SK-N-SH (cell line): ENCODE results near the gene PLGRKT. TPM values are rescaled to one million over a fixed set of nuclear protein-coding genes. Genes with fewer than 3 reads are reported as not detected.

Experiments
- CTCF ChIA-PET: fragments of 300-600, 350-600 bp; formaldehyde crosslinking; extraction: SDS; loops from one replicate; lab custom pipeline; 2021; lab: Yijun Ruan, JAX
- POLR2A ChIA-PET: fragments of 350-600 bp; sonication (Branson Sonifier 250); formaldehyde crosslinking; extraction: SDS; loops from one replicate; lab custom pipeline; 2020; ENCODE audit warnings: antibody characterized with exemption, inconsistent platforms; lab: Yijun Ruan, JAX
- DNase-seq: peaks from one replicate; pipeline ENCODE4 v3.0.0; 2012
- H2AFZ ChIP-seq: fragments of 200-600 bp; sonication (generic); 2 replicates; pipeline ENCODE4 v1.8.1; 2016; ENCODE audit warnings: antibody characterized with exemption, mild to moderate bottlenecking, low read depth
- H3F3A ChIP-seq: fragments of 200-600 bp; sonication (generic); replicated peaks from 2 replicates; pipeline ENCODE3; 2016; ENCODE audit warnings: antibody characterized with exemption, mild to moderate bottlenecking; ENCODE audit not compliant: insufficient read depth
- H3K27ac ChIP-seq, 2 experiments: fragments of 200-500 bp in 1 of 2; fragments of 200-600 bp in 1 of 2; sonication (Bioruptor generic) in 1 of 2; sonication (generic), shearing (Covaris generic) in 1 of 2; 2 replicates each; pipeline versions ENCODE4 v1.5.1 to v1.6.1; 2014 to 2016; ENCODE audit warnings: low read depth in 2 of 2, inconsistent platforms in 1 of 2, low read length in 1 of 2, mild to moderate bottlenecking in 1 of 2, mixed read lengths in 1 of 2
- H3K27me3 ChIP-seq: fragments of 200-600 bp; sonication (generic), shearing (Covaris generic); 2 replicates; pipeline ENCODE4 v1.6.1; 2016; ENCODE audit warnings: mixed run types; ENCODE audit not compliant: insufficient read depth
- H3K36me3 ChIP-seq, 2 experiments: fragments of 200-500 bp in 1 of 2; fragments of 200-600 bp in 1 of 2; sonication (Bioruptor generic) in 1 of 2; sonication (generic) in 1 of 2; replicated peaks in 1 of 2; 2 replicates each; pipeline versions ENCODE3 to v1.5.1; 2014 to 2016; ENCODE audit warnings: low read length in 1 of 2, mild to moderate bottlenecking in 1 of 2; ENCODE audit not compliant: insufficient read depth in 2 of 2, control insufficient read depth in 1 of 2
- H3K4me1 ChIP-seq, 2 experiments: fragments of 200-500 bp in 1 of 2; fragments of 200-600 bp in 1 of 2; sonication (Bioruptor generic) in 1 of 2; sonication (generic), shearing (Covaris generic) in 1 of 2; 2 replicates each; pipeline versions ENCODE4 v1.5.1 to v1.6.1; 2014 to 2016; ENCODE audit warnings: low read depth in 1 of 2, low read length in 1 of 2, mixed run types in 1 of 2; ENCODE audit not compliant: insufficient read depth in 2 of 2, control insufficient read depth in 1 of 2
- H3K4me2 ChIP-seq: fragments of 200-600 bp; sonication (generic), shearing (Covaris generic); 2 replicates; pipeline ENCODE4 v1.6.1; 2017; ENCODE audit warnings: mixed run types
- H3K4me3 ChIP-seq, 2 experiments: fragments of 200-500 bp in 1 of 2; fragments of 200-600 bp in 1 of 2; sonication (Bioruptor generic) in 1 of 2; sonication (generic), shearing (Covaris generic) in 1 of 2; 2 replicates each; pipeline versions ENCODE4 v1.5.1 to v1.8.1; 2014 to 2016; ENCODE audit warnings: low read depth in 2 of 2, inconsistent platforms in 1 of 2, low read length in 1 of 2, mild to moderate bottlenecking in 1 of 2, mixed read lengths in 1 of 2, moderate library complexity in 1 of 2
- H3K79me2 ChIP-seq: fragments of 200-600 bp; sonication (generic); 2 replicates; pipeline ENCODE4 v1.8.1; 2017; ENCODE audit warnings: mild to moderate bottlenecking; ENCODE audit not compliant: insufficient read depth
- H3K9ac ChIP-seq: fragments of 200-600 bp; sonication (generic); 2 replicates; pipeline ENCODE4 v1.6.1; 2017; ENCODE audit warnings: mixed run types
- H3K9me2 ChIP-seq: fragments of 200-600 bp; sonication (generic); 2 replicates; pipeline ENCODE4 v1.6.1; 2017; ENCODE audit warnings: mixed run types
- H3K9me3 ChIP-seq: fragments of 200-600 bp; sonication (generic); 2 replicates; pipeline ENCODE4 v1.6.1; 2017; ENCODE audit warnings: mixed run types, mild to moderate bottlenecking, moderate library complexity
- H4K20me1 ChIP-seq: fragments of 200-600 bp; sonication (generic); 2 replicates; pipeline ENCODE4 v1.6.1; 2017; ENCODE audit warnings: mild to moderate bottlenecking, mixed run types; ENCODE audit not compliant: insufficient read depth
- EZH2phosphoT487 ChIP-seq: fragments of 200-600 bp; sonication (generic); IDR thresholded peaks from 2 replicates; pipeline ENCODE4 v1.6.1; 2017; ENCODE audit warnings: low read depth, mixed run types, mild to moderate bottlenecking, antibody characterized with exemption, moderate library complexity, borderline replicate concordance
- FOXJ3 ChIP-seq: sonication (generic); formaldehyde crosslinking; IDR thresholded peaks from 2 replicates; pipeline ENCODE4 v1.5.1; 2020; ENCODE audit warnings: mild to moderate bottlenecking, missing genetic modification reagents
- FOXM1 ChIP-seq: IDR thresholded peaks from 2 replicates; pipeline ENCODE4 v1.4.0; 2012; ENCODE audit warnings: low read depth, mild to moderate bottlenecking
- GABPA ChIP-seq: IDR thresholded peaks from 2 replicates; pipeline ENCODE4 v1.4.0; 2012; ENCODE audit warnings: low read depth, mild to moderate bottlenecking
- IRF3 ChIP-seq: fragments of 150-350 bp; IDR thresholded peaks from 2 replicates; pipeline ENCODE4 v1.6.1; 2016; ENCODE audit warnings: mild to moderate bottlenecking, low read depth, low read length
- MAX ChIP-seq: IDR thresholded peaks from 2 replicates; pipeline ENCODE4 v1.4.0; 2012; ENCODE audit warnings: low read depth
- MEF2A ChIP-seq: IDR thresholded peaks from 2 replicates; pipeline ENCODE4 v1.4.0; 2012; ENCODE audit warnings: low read depth, borderline replicate concordance
- MXI1 ChIP-seq: IDR thresholded peaks from 2 replicates; pipeline ENCODE4 v1.6.1; 2012; ENCODE audit warnings: mild to moderate bottlenecking, low read depth, low read length, improper control_type of control experiment
- NFIC ChIP-seq: IDR thresholded peaks from 2 replicates; pipeline ENCODE4 v1.4.0; 2012; ENCODE audit warnings: borderline replicate concordance
- PBX3 ChIP-seq: IDR thresholded peaks from 2 replicates; pipeline ENCODE4; 2012
- RAD21 ChIP-seq: IDR thresholded peaks from 2 replicates; pipeline ENCODE4 v1.6.1; 2012; ENCODE audit warnings: mild to moderate bottlenecking, low read length
- RXRA ChIP-seq: IDR thresholded peaks from 2 replicates; pipeline ENCODE4 v1.4.0; 2012; ENCODE audit warnings: low read depth, mild to moderate bottlenecking, borderline replicate concordance
- SIN3A ChIP-seq: IDR thresholded peaks from 2 replicates; pipeline ENCODE4 v1.6.1; 2012; ENCODE audit warnings: low read depth, mild to moderate bottlenecking, low read length, moderate library complexity, borderline replicate concordance
- SMC3 ChIP-seq: IDR thresholded peaks from 2 replicates; pipeline ENCODE4 v1.6.1; 2012; ENCODE audit warnings: low read depth, low read length, improper control_type of control experiment
- TAF1 ChIP-seq: IDR thresholded peaks from 2 replicates; pipeline ENCODE4 v1.6.1; 2012; ENCODE audit warnings: low read depth, mild to moderate bottlenecking, low read length, moderate library complexity, borderline replicate concordance
- USF1 ChIP-seq: IDR thresholded peaks from 2 replicates; pipeline ENCODE4 v1.4.0; 2012; ENCODE audit warnings: low read depth, borderline replicate concordance
- WGBS: methylation state at CpG from one replicate; pipeline ENCODE4 v1.1.6; 2017; ENCODE audit warnings: low lambda C conversion rate; 5-methylcytosine and 5-hydroxymethylcytosine counted together
- polyA plus RNA-seq, 3 experiments: library from polyadenylated mRNA; depleted of rRNA; stranded (reverse); fragments of >200 nt; gene quantifications; 2 replicates each; pipeline ENCODE4 v1.2.3, GENCODE V29; 2012

Gene PLGRKT
- polyA plus RNA-seq, 1 of the 3 experiments (the other 2 are of a cell fraction) = 11.4 TPM

- Histone ChIP-seq H3K4me3 (no peak overlapping the region), H2AFZ (no peak overlapping the region), H3F3A (peaks cover 44% of the 10 kb centered on the region), H3K4me1 (no peaks in the 10 kb centered on the region; a peak in 2 of 4 replicates), H3K9me3 (no peaks in the 10 kb centered on the region), H3K9ac (no peak overlapping the region)
- 74% methylated on average over 5 of the region's 5 CpGs for WGBS
- TF ChIP-seq NFIC (no peak), PBX3 (no peak), USF1 (no peak), TAF1 (no peak), MEF2A (no peak), FOXJ3 (CRISPR knock-in tag) (no peak), EZH2phosphoT487 (no peak), RXRA (no peak), SMC3 (no peak), IRF3 (no peak), SIN3A (no peak), FOXM1 (no peak), GABPA (no peak), RAD21 (no peak), MAX (no peak)
- TF ChIP-seq, all 33 proteins: peak for 0
- no peaks in the 10 kb centered on the region; the same call in 1 of the 2 replicates for H3K79me2 ChIP-seq
- POLR2A ChIA-PET = no interaction called here
- H3K36me3 ChIP-seq = peaks cover 23 to 51% of the 10 kb centered on the region in 2 experiments
- no peaks in the 10 kb centered on the region for H3K27me3 ChIP-seq
- no peaks in the 10 kb centered on the region for H4K20me1 ChIP-seq
- H3K27ac ChIP-seq = 0 out of 4 replicates have a peak overlapping the region, but pooled peaks of 1 of the 2 experiments have one; percentile 16
- no peak overlapping the region for H3K4me2 ChIP-seq
- no peak for DNase-seq
- CTCF ChIA-PET = interaction anchor here (1.1 to 1.7 kb wide), 4 partner anchors 9 to 121 kb away, joined by 3 to 5 read pairs (median 4); partner anchors contain the start of gene CD274
- no peaks in the 10 kb centered on the region for H3K9me2 ChIP-seq
These were observed 31.1 kb upstream of the PLGRKT start for GRCh38 chr9:5468850-5469249.

GRCh38 chr9:5466766-5467165, 29.0 kb upstream of the PLGRKT start:
- Histone ChIP-seq H3K4me2 (no peak overlapping the region), H3K36me3 (peaks cover 36 to 71% of the 10 kb centered on the region in 2 experiments), H4K20me1 (no peaks in the 10 kb centered on the region), H3K9me2 (no peaks in the 10 kb centered on the region), H3K9me3 (no peaks in the 10 kb centered on the region), H2AFZ (no peak overlapping the region), H3F3A (peaks cover 44% of the 10 kb centered on the region), H3K27ac (no peak overlapping the region), H3K4me1 (no peaks in the 10 kb centered on the region; a peak in 2 of 4 replicates)
- no peak for DNase-seq
- CTCF ChIA-PET = interaction anchor here (0.5 to 1.3 kb wide), 3 partner anchors 16 to 134 kb away, joined by 3 to 6 read pairs (median 3); partner anchors contain the start of genes CD274 and PLGRKT
- TF ChIP-seq MXI1 (no peak), RAD21 (no peak), MEF2A (no peak), FOXM1 (no peak)
- TF ChIP-seq, all 33 proteins: peak for 0
- H3K9ac ChIP-seq = no peak overlapping the region
- H3K4me3 ChIP-seq = no peak overlapping the region
- WGBS = 94% methylated on average over 2 of the region's 2 CpGs
- POLR2A ChIA-PET = no interaction called here
- H3K27me3 ChIP-seq = no peaks in the 10 kb centered on the region
- peaks cover 10% of the 10 kb centered on the region for H3K79me2 ChIP-seq
